ENCODE data around the gene CAPN5. TPM values are rescaled to one million over a fixed set of nuclear protein-coding genes. Genes with fewer than 3 reads are reported as not detected.

The CAPN5 gene
- total and polyA plus RNA-seq, 2 of the 13 experiments (the other 11 are each of a cell fraction or from before 2014, with no cell fraction given) = 0.27 to 1.2 TPM

DNA sequence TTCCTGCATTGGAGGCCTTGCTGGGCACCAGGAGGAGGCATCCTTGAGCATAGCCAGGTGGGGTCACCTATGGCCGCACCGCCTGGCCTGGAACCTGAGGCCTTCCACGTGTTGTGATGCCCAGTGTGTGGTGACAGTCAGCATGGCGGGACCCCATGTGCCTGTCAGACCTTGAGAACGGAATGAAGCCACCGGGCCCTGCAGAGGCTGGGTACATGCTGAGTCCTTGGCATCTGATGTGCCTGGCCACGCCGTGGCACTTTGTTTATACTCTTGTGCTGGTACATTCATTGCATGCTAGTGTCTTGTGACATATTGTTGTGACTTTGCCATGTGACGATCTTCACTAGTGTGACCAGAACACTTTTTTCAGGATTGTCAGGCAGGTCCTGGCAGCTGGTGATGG is 52.8 kb downstream of the CAPN5 start (continued):
- TF ChIP-seq ZNF839 (CRISPR knock-in tag; IDR thresholded peaks at IDR 0.05; ENCODE audit: borderline replicate concordance) = no peak

DNA sequence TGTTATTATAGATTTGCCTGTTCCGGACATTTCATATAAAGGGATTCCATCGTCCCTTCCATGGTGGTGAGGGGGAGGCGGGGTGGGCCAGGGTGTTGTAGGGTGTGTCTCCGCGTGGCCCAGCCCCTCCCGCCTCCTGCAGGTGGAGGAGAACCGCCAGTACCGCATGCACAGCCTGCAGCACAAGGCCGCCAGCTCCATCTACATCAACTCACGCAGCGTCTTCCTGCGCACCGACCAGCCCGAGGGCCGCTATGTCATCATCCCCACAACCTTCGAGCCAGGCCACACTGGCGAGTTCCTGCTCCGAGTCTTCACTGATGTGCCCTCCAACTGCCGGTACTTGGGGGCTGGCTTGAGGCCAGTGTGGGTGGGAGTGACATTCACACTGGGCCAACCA is 53.8 kb downstream of the CAPN5 start:
- TF ChIP-seq THYN1 (CRISPR knock-in tag; IDR thresholded peaks at IDR 0.05; ENCODE audit: borderline replicate concordance, low read depth) = no peak
- TF ChIP-seq ZBTB33 (CRISPR knock-in tag; IDR thresholded peaks at IDR 0.05) = peak; percentile 27; the same call in 1 of the 2 replicates
- no peak for TF ChIP-seq CAMTA2 (CRISPR knock-in tag; IDR thresholded peaks at IDR 0.05; ENCODE audit: borderline replicate concordance)
- TF ChIP-seq, protein P1, sequence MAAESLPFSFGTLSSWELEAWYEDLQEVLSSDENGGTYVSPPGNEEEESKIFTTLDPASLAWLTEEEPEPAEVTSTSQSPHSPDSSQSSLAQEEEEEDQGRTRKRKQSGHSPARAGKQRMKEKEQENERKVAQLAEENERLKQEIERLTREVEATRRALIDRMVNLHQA (CRISPR knock-in tag; IDR thresholded peaks at IDR 0.05) = no peak
- TF ChIP-seq ATM (IDR thresholded peaks at IDR 0.05; ENCODE audit: borderline replicate concordance) = no peak
- H3K79me2 ChIP-seq (ENCODE audit: insufficient read depth, low read length) = no peaks in the 10 kb centered on the region
- no peaks in the 10 kb centered on the region for H3K4me1 ChIP-seq (ENCODE audit: insufficient read depth, low read length)
- no TSS peak for BruUV-seq (replicated peaks)
- CTCF ChIA-PET (ENCODE audit: low intra/inter-chr PET ratio, low total read pairs) = no interaction called here
- H2AFZ ChIP-seq (ENCODE audit: low read length) = no peak overlapping the region
- no peak overlapping the region for H3K4me2 ChIP-seq (ENCODE audit: low read depth, low read length)
- 87% methylated on average over 18 of the region's 19 CpGs for WGBS (ENCODE audit: low lambda C conversion rate)
- ATAC-seq (no peak), FAIRE-seq (no peak), DNase-seq (ENCODE audit: low spot score) (no peak)
- POLR2A ChIA-PET = no interaction called here
- intact Hi-C loops (cut with micrococcal nuclease; ENCODE audit: unreplicated experiment) = no loop called here
- H3K4me3 ChIP-seq (replicated peaks in 1 of 3; ENCODE audit: insufficient read depth in 1 of 3, low read depth in 2 of 3, low read length in 3 of 3) = no peak overlapping the region
- peaks cover 3 to 4% of the 10 kb centered on the region in 2 experiments; a peak in 1 of 5 replicates for H3K27me3 ChIP-seq (ENCODE audit: control insufficient read depth in 1 of 2, insufficient read depth in 2 of 2, low read length in 2 of 2)
- no peaks in the 10 kb centered on the region for H3K36me3 ChIP-seq (replicated peaks in 1 of 2; ENCODE audit: control insufficient read depth in 1 of 2, insufficient read depth in 2 of 2, low read length in 2 of 2)
- no peaks in the 10 kb centered on the region for H4K20me1 ChIP-seq (ENCODE audit: insufficient read depth, low read length)
- no peak overlapping the region for H3K27ac ChIP-seq (ENCODE audit: extremely low read length, insufficient read depth, low read length)
- in situ Hi-C loops (cut with HindIII; ENCODE audit: extremely low pct_ligation_motif_present, low pct_unique_long_range_greater_than_20kb) = no loop called here
- no peaks in the 10 kb centered on the region for H3K9me3 ChIP-seq (ENCODE audit: low read length)
- no peak overlapping the region for H3K9ac ChIP-seq (ENCODE audit: insufficient read depth, low read depth, low read length)

Data from HepG2 (cell line).